Esophagus squamous epithelium (tissue), 4 donors: ENCODE data around the gene STING1.

Experiments used
- CTCF ChIP-seq, 6 experiments: fragments of 450-650 bp in 4 of 6; fragments of 200-600 bp in 2 of 6; sonication (generic) in 2 of 6; IDR thresholded peaks; one replicate each; pipeline ENCODE4 v1.5.1; 2016 to 2019; ENCODE audit warnings: antibody characterized with exemption in 6 of 6, mild to moderate bottlenecking in 4 of 6, moderate library complexity in 4 of 6
- POLR2A ChIP-seq, 4 donors: fragments of 450-650 bp; IDR thresholded peaks; one replicate each; pipeline ENCODE4 v1.6.1; 2017; ENCODE audit warnings: antibody characterized with exemption in 4 of 4, mild to moderate bottlenecking in 4 of 4, moderate library complexity in 3 of 4

- TF ChIP-seq CTCF (IDR thresholded peaks at IDR 0.05) (no peak), POLR2A (IDR thresholded peaks at IDR 0.05) (no peak)
Observed at GRCh38 chr5:139473105-139473504, 9.5 kb downstream of the STING1 start.
